ENCODE measurements around the gene STYXL2.
A peak's percentile ranks its signal among the peaks of the same experiment; 100 is the strongest.

The STYXL2 gene

DNA sequence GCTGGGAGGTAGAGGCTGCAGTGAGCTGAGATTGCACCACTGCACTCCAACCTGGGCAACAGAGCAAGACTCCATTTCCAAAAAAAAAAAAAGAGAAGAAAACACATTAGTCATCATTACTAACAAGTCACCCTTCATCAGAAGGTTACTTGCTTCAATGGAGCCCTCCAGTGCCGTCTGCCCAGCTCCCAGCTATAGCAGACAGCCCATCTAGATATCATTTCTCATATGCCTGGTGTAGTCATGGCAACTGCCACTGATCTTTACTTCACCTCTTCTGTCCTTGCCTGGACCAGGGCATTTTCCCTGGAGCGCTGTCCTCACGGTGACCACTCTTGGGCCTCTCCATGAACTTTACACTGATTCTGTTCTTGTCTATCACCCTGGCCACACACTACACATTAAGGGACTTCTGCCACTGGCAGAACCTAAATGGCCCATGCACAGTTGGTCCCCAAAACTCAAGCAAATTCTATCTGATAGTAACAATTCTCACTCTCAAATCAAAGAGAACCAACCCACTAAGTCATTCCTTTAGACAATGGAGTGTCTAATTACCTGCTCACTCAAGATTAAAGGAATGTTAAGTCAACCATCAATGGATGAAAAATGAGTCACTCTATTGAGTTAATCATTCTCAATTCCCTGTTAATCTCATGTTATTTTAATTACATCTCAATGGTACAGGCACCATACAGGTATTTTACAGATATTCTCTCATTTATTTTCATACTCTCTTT, 16.6 kb upstream of the STYXL2 start:
- Histone ChIP-seq H3K27ac (ENCODE audit: low read depth, low read length) (no peak overlapping the region), H3K9me3 (ENCODE audit: control insufficient read depth in 1 of 2, low read length in 2 of 2) (no peaks in the 10 kb centered on the region), H3K27me3 (ENCODE audit: control insufficient read depth in 1 of 2, insufficient read depth in 2 of 2, low read length in 2 of 2) (no peaks in the 10 kb centered on the region), H3K9ac (ENCODE audit: low read depth in 1 of 2, low read length in 2 of 2) (no peak overlapping the region), H3K36me3 (ENCODE audit: control insufficient read depth in 1 of 2, insufficient read depth in 2 of 2, low read length in 2 of 2) (peaks cover 5 to 24% of the 10 kb centered on the region in 2 donors), H3K4me3 (ENCODE audit: low read depth in 1 of 2, low read length in 2 of 2) (no peak overlapping the region), H3K4me1 (ENCODE audit: control insufficient read depth in 1 of 2, insufficient read depth in 2 of 2, low read length in 2 of 2) (peaks cover 23 to 26% of the 10 kb centered on the region in 2 donors)

DNA sequence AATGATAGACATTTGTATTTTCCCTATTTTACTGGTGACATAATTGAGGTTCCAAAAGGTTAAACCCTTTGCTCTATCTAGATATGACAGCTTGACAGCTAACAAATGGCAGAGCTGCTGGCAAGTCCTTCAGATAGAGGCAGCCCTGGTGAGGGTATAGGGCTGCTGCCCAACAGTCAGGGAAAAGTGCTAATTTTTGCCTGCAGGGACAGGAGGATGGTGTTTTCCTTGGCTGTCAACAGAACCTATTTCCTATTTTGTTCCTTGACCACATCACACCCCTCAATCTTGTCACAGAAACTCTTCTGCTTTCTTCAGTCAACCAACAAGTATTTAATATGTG, 16.0 kb upstream of the STYXL2 start:
- Histone ChIP-seq H3K36me3 (ENCODE audit: control insufficient read depth in 1 of 2, insufficient read depth in 2 of 2, low read length in 2 of 2) (peaks cover 5 to 22% of the 10 kb centered on the region in 2 donors), H3K27me3 (ENCODE audit: control insufficient read depth in 1 of 2, insufficient read depth in 2 of 2, low read length in 2 of 2) (no peaks in the 10 kb centered on the region), H3K4me3 (ENCODE audit: low read depth in 1 of 2, low read length in 2 of 2) (no peak overlapping the region), H3K4me1 (ENCODE audit: control insufficient read depth in 1 of 2, insufficient read depth in 2 of 2, low read length in 2 of 2) (peaks cover 27 to 28% of the 10 kb centered on the region in 2 donors), H3K27ac (ENCODE audit: low read depth, low read length) (no peak overlapping the region), H3K9me3 (ENCODE audit: control insufficient read depth in 1 of 2, low read length in 2 of 2) (no peaks in the 10 kb centered on the region), H3K9ac (ENCODE audit: low read depth in 1 of 2, low read length in 2 of 2) (no peak overlapping the region)

DNA sequence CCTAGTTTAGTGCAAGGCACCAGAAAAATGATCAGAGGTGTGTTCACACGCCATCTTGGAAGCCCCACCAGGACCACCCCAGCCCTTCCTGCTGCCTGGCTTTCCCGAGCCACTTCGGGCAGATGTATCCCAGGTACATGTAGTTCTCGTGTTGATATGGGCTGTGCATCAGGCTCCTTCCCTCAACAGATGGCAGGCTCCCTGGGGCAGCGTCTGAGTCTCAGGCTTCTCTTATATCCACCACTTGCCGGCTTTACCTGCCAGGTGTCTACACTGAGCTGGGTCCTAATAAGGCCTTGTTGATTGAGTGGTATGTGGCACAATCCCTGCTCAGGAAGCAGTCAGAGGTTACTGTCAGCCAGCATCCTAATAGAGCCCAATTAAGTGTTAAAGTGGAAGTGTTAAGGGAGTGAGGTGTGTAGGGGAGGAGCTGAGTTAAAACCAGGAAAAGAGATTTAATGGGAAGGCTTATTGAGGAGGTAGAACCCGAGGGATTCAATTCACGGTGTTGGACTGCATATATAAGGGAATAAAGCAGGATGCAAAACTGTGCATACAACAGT, 12.2 kb upstream of the STYXL2 start:
- peak overlapping the region; percentile 33 to 49 for H3K4me3 ChIP-seq (ENCODE audit: low read depth in 1 of 2, low read length in 2 of 2)
- no peaks in the 10 kb centered on the region for H3K36me3 ChIP-seq (ENCODE audit: control insufficient read depth in 1 of 2, insufficient read depth in 2 of 2, low read length in 2 of 2)
- peak overlapping the region; percentile 70 for H3K27ac ChIP-seq (ENCODE audit: low read depth, low read length)
- no peaks in the 10 kb centered on the region for H3K9me3 ChIP-seq (ENCODE audit: control insufficient read depth in 1 of 2, low read length in 2 of 2)
- peak overlapping the region in 1 of 2 donors; percentile 55 for H3K9ac ChIP-seq (ENCODE audit: low read depth in 1 of 2, low read length in 2 of 2)
- no peaks in the 10 kb centered on the region for H3K27me3 ChIP-seq (ENCODE audit: control insufficient read depth in 1 of 2, insufficient read depth in 2 of 2, low read length in 2 of 2)
- peaks cover 60 to 67% of the 10 kb centered on the region in 2 donors for H3K4me1 ChIP-seq (ENCODE audit: control insufficient read depth in 1 of 2, insufficient read depth in 2 of 2, low read length in 2 of 2)

DNA sequence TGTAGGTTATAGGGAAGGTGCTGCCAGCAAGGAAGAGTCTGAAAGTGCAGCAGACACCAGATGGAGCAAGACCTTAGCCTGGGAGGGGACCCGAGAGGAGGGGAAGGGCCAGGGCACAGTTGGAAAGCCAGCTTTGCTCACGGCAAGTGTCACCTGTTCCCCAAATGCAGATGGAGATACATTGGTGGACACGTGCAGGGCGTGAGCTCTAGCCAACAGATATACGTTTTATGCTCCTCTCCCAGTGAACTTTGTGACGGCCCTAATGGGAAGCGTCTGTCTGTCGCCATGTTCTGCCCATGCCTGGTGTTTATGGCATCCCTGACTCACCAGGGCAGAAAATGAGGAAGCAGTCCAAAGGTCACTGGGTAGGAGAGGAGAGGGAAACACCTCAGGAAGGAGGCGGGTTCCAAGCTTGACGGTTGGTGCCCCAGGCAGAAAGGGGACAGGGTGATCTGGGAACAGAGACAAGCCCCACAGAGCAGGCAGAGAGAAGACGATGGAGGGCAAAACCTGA, 11.3 kb upstream of the STYXL2 start:
- Histone ChIP-seq H3K27me3 (ENCODE audit: control insufficient read depth in 1 of 2, insufficient read depth in 2 of 2, low read length in 2 of 2) (no peaks in the 10 kb centered on the region), H3K9me3 (ENCODE audit: control insufficient read depth in 1 of 2, low read length in 2 of 2) (no peaks in the 10 kb centered on the region), H3K36me3 (ENCODE audit: control insufficient read depth in 1 of 2, insufficient read depth in 2 of 2, low read length in 2 of 2) (no peaks in the 10 kb centered on the region), H3K27ac (ENCODE audit: low read depth, low read length) (peak overlapping the region; percentile 90), H3K4me1 (ENCODE audit: control insufficient read depth in 1 of 2, insufficient read depth in 2 of 2, low read length in 2 of 2) (peaks cover 68 to 70% of the 10 kb centered on the region in 2 donors), H3K4me3 (ENCODE audit: low read depth in 1 of 2, low read length in 2 of 2) (peak overlapping the region; percentile 33 to 49), H3K9ac (ENCODE audit: low read depth in 1 of 2, low read length in 2 of 2) (peak overlapping the region; percentile 73 to 74)

DNA sequence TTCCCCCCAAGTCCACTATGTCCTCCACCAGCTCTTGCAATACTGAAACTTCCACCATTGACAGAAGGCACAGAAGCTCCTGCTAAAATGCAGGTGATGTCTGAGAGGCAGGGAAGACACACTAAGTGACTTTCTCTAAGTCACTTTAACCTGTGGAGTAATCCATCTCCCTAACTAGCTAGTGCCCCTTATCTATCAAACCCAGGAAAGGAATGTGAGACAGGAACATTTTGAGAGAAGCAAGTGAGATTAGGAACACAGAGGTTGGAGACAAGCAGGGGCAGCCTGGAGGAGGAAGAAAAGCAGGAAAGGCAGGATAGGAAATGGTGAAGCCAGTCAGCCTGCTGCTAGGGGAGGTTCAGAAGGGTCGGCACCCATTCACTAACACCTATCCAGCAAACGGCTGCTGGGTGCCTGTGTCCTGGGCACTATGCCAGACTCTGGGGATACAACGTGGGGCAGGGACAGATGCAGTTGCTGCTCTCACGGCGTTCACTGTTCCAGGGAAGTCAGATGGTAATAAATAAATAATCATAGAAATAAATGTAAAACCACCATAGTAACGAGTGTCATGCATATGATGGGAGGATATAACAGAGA, 10.7 kb upstream of the STYXL2 start:
- Histone ChIP-seq H3K9ac (ENCODE audit: low read depth in 1 of 2, low read length in 2 of 2) (peak overlapping the region; percentile 73 to 74), H3K9me3 (ENCODE audit: control insufficient read depth in 1 of 2, low read length in 2 of 2) (no peaks in the 10 kb centered on the region), H3K4me3 (ENCODE audit: low read depth in 1 of 2, low read length in 2 of 2) (peak overlapping the region; percentile 30 to 47), H3K36me3 (ENCODE audit: control insufficient read depth in 1 of 2, insufficient read depth in 2 of 2, low read length in 2 of 2) (no peaks in the 10 kb centered on the region), H3K27ac (ENCODE audit: low read depth, low read length) (peak overlapping the region; percentile 90), H3K27me3 (ENCODE audit: control insufficient read depth in 1 of 2, insufficient read depth in 2 of 2, low read length in 2 of 2) (no peaks in the 10 kb centered on the region), H3K4me1 (ENCODE audit: control insufficient read depth in 1 of 2, insufficient read depth in 2 of 2, low read length in 2 of 2) (peaks cover 67 to 70% of the 10 kb centered on the region in 2 donors)

DNA sequence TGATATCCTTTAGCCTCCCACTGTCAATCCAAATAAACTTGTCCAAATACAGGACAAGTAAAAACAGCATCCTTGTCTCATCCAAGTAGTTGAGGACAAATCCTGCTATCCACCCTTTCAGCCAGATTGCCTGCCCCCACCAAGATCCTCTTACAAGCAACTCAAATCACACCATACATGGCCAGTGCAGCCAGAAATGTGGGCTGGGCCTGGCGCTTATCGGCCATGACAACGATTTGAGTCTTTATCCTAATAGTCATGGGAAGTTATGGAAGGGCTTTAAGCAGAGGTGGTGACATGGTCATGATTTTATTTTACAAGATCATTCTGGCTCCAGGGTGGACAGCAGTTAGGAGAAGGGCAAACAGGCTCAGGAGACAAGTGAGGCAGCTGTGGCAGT, 10.0 kb upstream of the STYXL2 start:
- peaks cover 64 to 72% of the 10 kb centered on the region in 2 donors for H3K4me1 ChIP-seq (ENCODE audit: control insufficient read depth in 1 of 2, insufficient read depth in 2 of 2, low read length in 2 of 2)
- no peak overlapping the region for H3K27ac ChIP-seq (ENCODE audit: low read depth, low read length)
- H3K36me3 ChIP-seq (ENCODE audit: control insufficient read depth in 1 of 2, insufficient read depth in 2 of 2, low read length in 2 of 2) = no peaks in the 10 kb centered on the region
- peak overlapping the region; percentile 9 to 47 for H3K4me3 ChIP-seq (ENCODE audit: low read depth in 1 of 2, low read length in 2 of 2)
- no peaks in the 10 kb centered on the region for H3K27me3 ChIP-seq (ENCODE audit: control insufficient read depth in 1 of 2, insufficient read depth in 2 of 2, low read length in 2 of 2)
- no peaks in the 10 kb centered on the region for H3K9me3 ChIP-seq (ENCODE audit: control insufficient read depth in 1 of 2, low read length in 2 of 2)
- peak overlapping the region; percentile 22 to 73 for H3K9ac ChIP-seq (ENCODE audit: low read depth in 1 of 2, low read length in 2 of 2)

DNA sequence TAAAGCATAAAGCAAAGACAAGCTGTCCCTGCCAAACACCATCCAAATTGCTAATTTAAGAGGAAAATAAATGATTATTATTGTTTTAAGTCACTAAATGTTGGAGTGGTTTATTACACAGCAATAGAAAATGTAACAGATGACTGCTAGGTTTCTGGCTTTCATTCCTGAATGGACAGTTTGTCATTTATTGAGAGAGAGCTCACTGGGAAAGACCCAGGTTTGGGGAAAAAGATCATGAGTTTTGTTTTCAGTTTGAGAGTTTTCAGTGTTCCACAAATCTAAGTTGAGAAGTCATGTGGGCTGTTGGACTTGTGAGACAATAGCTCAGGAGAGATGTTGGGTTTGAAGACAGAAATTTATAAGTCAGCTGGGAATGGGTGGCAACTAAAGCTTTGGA, 9.1 kb upstream of the STYXL2 start:
- Histone ChIP-seq H3K9me3 (ENCODE audit: control insufficient read depth in 1 of 2, low read length in 2 of 2) (no peaks in the 10 kb centered on the region), H3K9ac (ENCODE audit: low read depth in 1 of 2, low read length in 2 of 2) (peak overlapping the region in 1 of 2 donors; percentile 22), H3K36me3 (ENCODE audit: control insufficient read depth in 1 of 2, insufficient read depth in 2 of 2, low read length in 2 of 2) (no peaks in the 10 kb centered on the region), H3K27ac (ENCODE audit: low read depth, low read length) (no peak overlapping the region), H3K4me3 (ENCODE audit: low read depth in 1 of 2, low read length in 2 of 2) (no peak overlapping the region), H3K4me1 (ENCODE audit: control insufficient read depth in 1 of 2, insufficient read depth in 2 of 2, low read length in 2 of 2) (peaks cover 64 to 73% of the 10 kb centered on the region in 2 donors), H3K27me3 (ENCODE audit: control insufficient read depth in 1 of 2, insufficient read depth in 2 of 2, low read length in 2 of 2) (no peaks in the 10 kb centered on the region)

DNA sequence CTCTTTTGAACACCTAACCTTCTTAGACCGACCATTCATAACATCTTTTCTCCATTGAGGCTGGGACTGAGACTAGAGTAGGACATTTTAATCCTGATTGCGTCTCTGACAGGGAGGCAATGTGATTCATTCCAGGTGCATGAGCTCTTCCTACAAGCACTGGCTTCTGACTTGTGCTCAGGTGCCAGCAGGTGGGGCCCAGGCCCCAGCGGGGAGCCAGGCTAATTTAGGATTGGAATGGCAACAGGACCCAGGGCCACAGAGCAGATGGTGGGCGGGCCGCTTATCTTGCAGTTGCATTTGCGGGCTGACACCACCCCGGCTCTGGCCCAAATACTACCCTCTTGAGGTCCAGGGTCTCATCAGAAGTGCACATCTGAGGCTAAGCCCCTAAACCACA, 7.8 kb upstream of the STYXL2 start:
- Histone ChIP-seq H3K27me3 (ENCODE audit: control insufficient read depth in 1 of 2, insufficient read depth in 2 of 2, low read length in 2 of 2) (no peaks in the 10 kb centered on the region), H3K4me1 (ENCODE audit: control insufficient read depth in 1 of 2, insufficient read depth in 2 of 2, low read length in 2 of 2) (peaks cover 64 to 82% of the 10 kb centered on the region in 2 donors), H3K4me3 (ENCODE audit: low read depth in 1 of 2, low read length in 2 of 2) (peak overlapping the region; percentile 6 to 46), H3K9me3 (ENCODE audit: control insufficient read depth in 1 of 2, low read length in 2 of 2) (no peaks in the 10 kb centered on the region), H3K9ac (ENCODE audit: low read depth in 1 of 2, low read length in 2 of 2) (peak overlapping the region; percentile 40 to 52), H3K36me3 (ENCODE audit: control insufficient read depth in 1 of 2, insufficient read depth in 2 of 2, low read length in 2 of 2) (no peaks in the 10 kb centered on the region), H3K27ac (ENCODE audit: low read depth, low read length) (no peak overlapping the region)

DNA sequence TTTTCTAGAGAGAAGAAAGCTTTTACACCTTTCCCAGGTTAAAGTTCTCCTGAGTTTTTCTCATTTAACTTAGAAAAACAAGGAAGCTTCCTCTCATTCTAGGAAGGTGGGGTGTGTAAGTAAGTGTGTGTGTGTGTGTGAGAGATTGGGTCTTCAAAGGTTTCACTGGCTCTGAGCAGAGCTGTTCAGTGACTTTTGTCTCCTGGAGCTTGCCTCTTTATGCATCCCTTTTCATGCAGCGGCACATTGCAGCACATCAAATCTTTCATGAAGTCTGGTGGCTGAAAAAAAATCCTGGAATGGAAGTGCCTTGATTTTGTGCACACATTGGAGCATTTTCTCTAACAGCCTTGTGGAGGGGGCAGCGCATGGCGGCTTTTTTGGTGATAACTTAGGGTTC, 7.1 kb upstream of the STYXL2 start:
- H3K9ac ChIP-seq (ENCODE audit: low read depth in 1 of 2, low read length in 2 of 2) = peak overlapping the region in 1 of 2 donors; percentile 52
- H3K4me1 ChIP-seq (ENCODE audit: control insufficient read depth in 1 of 2, insufficient read depth in 2 of 2, low read length in 2 of 2) = peaks cover 57 to 81% of the 10 kb centered on the region in 2 donors
- peak overlapping the region in 1 of 2 donors; percentile 46 for H3K4me3 ChIP-seq (ENCODE audit: low read depth in 1 of 2, low read length in 2 of 2)
- no peaks in the 10 kb centered on the region for H3K36me3 ChIP-seq (ENCODE audit: control insufficient read depth in 1 of 2, insufficient read depth in 2 of 2, low read length in 2 of 2)
- no peaks in the 10 kb centered on the region for H3K27me3 ChIP-seq (ENCODE audit: control insufficient read depth in 1 of 2, insufficient read depth in 2 of 2, low read length in 2 of 2)
- H3K27ac ChIP-seq (ENCODE audit: low read depth, low read length) = no peak overlapping the region
- H3K9me3 ChIP-seq (ENCODE audit: control insufficient read depth in 1 of 2, low read length in 2 of 2) = no peaks in the 10 kb centered on the region

DNA sequence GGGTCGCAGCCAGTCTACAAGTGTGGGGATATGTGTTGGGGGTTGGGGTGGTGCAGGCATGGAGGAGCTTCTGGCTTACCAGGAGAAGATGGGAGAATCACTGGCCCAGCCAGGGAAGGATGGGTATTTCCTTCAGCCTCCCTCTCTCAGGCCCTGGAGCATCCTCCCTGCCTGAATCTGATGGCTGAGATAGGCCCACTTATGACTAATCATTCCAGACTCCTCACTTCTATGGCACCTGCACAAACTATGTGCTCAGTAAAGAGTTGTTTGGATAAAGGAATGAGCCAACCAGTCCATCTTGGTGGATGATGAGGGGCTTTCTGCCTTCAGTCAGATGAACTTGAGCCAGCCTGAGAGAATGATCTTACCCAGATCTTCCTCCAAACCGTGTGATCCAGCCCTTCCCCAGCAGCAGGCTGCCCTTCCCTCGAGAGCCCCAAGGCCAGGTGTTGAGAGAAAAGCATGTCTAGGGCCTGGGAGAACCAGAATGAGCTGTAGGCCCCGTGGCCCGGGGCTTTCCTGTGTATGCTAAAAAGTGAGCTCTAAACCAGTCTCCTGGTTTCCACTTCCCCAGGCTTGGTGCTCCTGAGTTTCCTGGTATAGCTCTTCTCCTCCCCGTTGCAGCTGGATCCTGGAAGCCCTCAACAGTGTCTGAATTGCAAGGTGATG, 5.0 kb upstream of the STYXL2 start:
- peak overlapping the region; percentile 66 to 79 for H3K4me3 ChIP-seq (ENCODE audit: low read depth in 1 of 2, low read length in 2 of 2)
- no peaks in the 10 kb centered on the region for H3K36me3 ChIP-seq (ENCODE audit: control insufficient read depth in 1 of 2, insufficient read depth in 2 of 2, low read length in 2 of 2)
- H3K9ac ChIP-seq (ENCODE audit: low read depth in 1 of 2, low read length in 2 of 2) = peak overlapping the region; percentile 79 to 91
- H3K27me3 ChIP-seq (ENCODE audit: control insufficient read depth in 1 of 2, insufficient read depth in 2 of 2, low read length in 2 of 2) = no peaks in the 10 kb centered on the region
- H3K4me1 ChIP-seq (ENCODE audit: control insufficient read depth in 1 of 2, insufficient read depth in 2 of 2, low read length in 2 of 2) = peaks cover 37 to 69% of the 10 kb centered on the region in 2 donors
- H3K27ac ChIP-seq (ENCODE audit: low read depth, low read length) = no peak overlapping the region
- no peaks in the 10 kb centered on the region for H3K9me3 ChIP-seq (ENCODE audit: control insufficient read depth in 1 of 2, low read length in 2 of 2)
